Right lobe of liver (tissue), 6 donors: ENCODE results near the gene THADA. TPM values are rescaled to one million over a fixed set of nuclear protein-coding genes. Genes with fewer than 3 reads are reported as not detected.

ENCODE experiments used
- ATAC-seq, 4 donors: fragments of 200-7000 bp; cut with Tn5 transposase; one replicate each; pipeline ENCODE4 v1.9.1; 2020; ENCODE audit warnings: mild to moderate bottlenecking in 4 of 4, moderate library complexity in 4 of 4
- DNase-seq, 3 donors: peaks; one replicate each; pipeline ENCODE4 v3.0.0-alpha.2; 2020
- H3K27ac ChIP-seq, 3 donors: fragments of 200-600 bp; one replicate each; pipeline ENCODE4 v1.8.0; 2022
- H3K27me3 ChIP-seq, 2 donors: fragments of 200-600 bp; one replicate each; pipeline ENCODE4 v1.8.0; 2022
- H3K36me3 ChIP-seq, 4 donors: fragments of 200-600 bp; sonication (generic) in 1 of 4; one replicate each; pipeline versions ENCODE4 v1.5.1 to v1.8.0; 2017 to 2022; ENCODE audit warnings: control low read depth in 1 of 4
- H3K4me1 ChIP-seq, 4 donors: fragments of 200-600 bp; sonication (generic) in 1 of 4; one replicate each; pipeline versions ENCODE4 v1.5.1 to v1.8.0; 2017 to 2022; ENCODE audit warnings: control low read depth in 1 of 4
- H3K4me3 ChIP-seq, 3 donors: fragments of 200-600 bp; one replicate each; pipeline ENCODE4 v1.8.0; 2022
- H3K9me3 ChIP-seq, 4 donors: fragments of 200-600 bp; sonication (generic) in 1 of 4; one replicate each; pipeline versions ENCODE4 v1.5.1 to v1.8.0; 2017 to 2022; ENCODE audit warnings: control low read depth in 1 of 4
- POLR2A ChIP-seq: fragments of 450-650 bp; IDR thresholded peaks from one replicate; pipeline ENCODE4 v1.6.1; 2017; ENCODE audit warnings: antibody characterized with exemption, mild to moderate bottlenecking
- WGBS: methylation state at CpG from one replicate; pipeline ENCODE4 v1.1.6; 2018; ENCODE audit warnings: low coverage, low lambda C conversion rate; ENCODE audit not compliant: insufficient coverage; ENCODE audit errors: missing lambda C conversion rate; 5-methylcytosine and 5-hydroxymethylcytosine counted together
- intact Hi-C, 2 donors: fragments of 100-400 bp; cut with DNase I; formaldehyde crosslinking; loops; one replicate each; pipeline versions ENCODE4 v1.11.2 to v1.14.1; 2022
- total RNA-seq, 6 experiments: library from RNA; depleted of rRNA in 2 of 6; stranded (reverse); fragments of >200 nt in 2 of 6; fragmentation: NEBNext Ultra II Directional in 3 of 6; extraction: Animal tissue kit (Norgen Biotek cat#: 25700) in 3 of 6; gene quantifications; one replicate each; pipeline versions ENCODE4 v1.1.0 to v1.2.4, GENCODE V29; 2016 to 2023
- TF ChIP-seq, protein P1 (sequence below), 4 donors: fragments of 200-600 bp in 3 of 4; fragments of 450-650 bp in 1 of 4; IDR thresholded peaks; one replicate each; pipeline versions ENCODE4 v1.5.1 to v1.8.0; 2016 to 2022; ENCODE audit warnings: antibody characterized with exemption in 4 of 4, mild to moderate bottlenecking in 2 of 4
- donor health status: DM: no; HTN: yes; CAD: no.
- donor health status: DM: no; HTN: no; CAD: no.
- donor health status: DM: no; HTN: no; CAD: no.
- donor health status: DM: no; HTN: yes; CAD: no.
- donor health status: DM: no; HTN: yes; CAD: no.

Gene THADA
- total RNA-seq, 6 experiments from 2014 or later = 12.2 to 21.6 (median 14.0) TPM

DNA sequence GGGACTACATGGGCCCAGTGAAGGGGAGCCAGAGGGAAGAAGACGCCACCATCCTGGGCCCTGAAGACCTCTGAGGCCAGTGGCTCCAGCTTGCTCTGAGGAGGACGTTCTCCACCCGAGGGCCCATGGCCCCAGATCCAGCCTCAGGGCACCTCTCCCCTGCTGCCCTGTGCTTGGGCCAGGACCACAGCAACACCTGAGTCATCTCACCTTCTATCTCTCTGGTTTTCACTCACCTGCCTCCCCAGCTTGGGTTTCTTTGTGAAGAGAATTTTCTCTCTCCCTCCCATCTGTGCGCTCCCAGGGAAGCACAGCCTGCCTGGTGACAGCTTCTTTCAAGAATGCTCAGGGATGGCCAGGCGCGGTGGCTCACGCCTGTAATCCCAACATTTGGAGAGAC lies 389.2 kb downstream of the THADA start:
- Histone ChIP-seq H3K9me3 (no peaks in the 10 kb centered on the region), H3K36me3 (no peaks in the 10 kb centered on the region), H3K4me3 (no peak overlapping the region), H3K27me3 (no peaks in the 10 kb centered on the region), H3K27ac (no peak overlapping the region), H3K4me1 (peaks cover 0 to 5% (median 0%) of the 10 kb centered on the region in 4 donors)
- ATAC-seq = no peak
- no CpG with 5 or more reads among the region's 7 CpGs for WGBS
- no peak for TF ChIP-seq POLR2A
- TF ChIP-seq, protein P1, sequence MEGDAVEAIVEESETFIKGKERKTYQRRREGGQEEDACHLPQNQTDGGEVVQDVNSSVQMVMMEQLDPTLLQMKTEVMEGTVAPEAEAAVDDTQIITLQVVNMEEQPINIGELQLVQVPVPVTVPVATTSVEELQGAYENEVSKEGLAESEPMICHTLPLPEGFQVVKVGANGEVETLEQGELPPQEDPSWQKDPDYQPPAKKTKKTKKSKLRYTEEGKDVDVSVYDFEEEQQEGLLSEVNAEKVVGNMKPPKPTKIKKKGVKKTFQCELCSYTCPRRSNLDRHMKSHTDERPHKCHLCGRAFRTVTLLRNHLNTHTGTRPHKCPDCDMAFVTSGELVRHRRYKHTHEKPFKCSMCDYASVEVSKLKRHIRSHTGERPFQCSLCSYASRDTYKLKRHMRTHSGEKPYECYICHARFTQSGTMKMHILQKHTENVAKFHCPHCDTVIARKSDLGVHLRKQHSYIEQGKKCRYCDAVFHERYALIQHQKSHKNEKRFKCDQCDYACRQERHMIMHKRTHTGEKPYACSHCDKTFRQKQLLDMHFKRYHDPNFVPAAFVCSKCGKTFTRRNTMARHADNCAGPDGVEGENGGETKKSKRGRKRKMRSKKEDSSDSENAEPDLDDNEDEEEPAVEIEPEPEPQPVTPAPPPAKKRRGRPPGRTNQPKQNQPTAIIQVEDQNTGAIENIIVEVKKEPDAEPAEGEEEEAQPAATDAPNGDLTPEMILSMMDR (IDR thresholded peaks at IDR 0.05) = no peak
- no peak for DNase-seq
- intact Hi-C loops = no loop called here

DNA sequence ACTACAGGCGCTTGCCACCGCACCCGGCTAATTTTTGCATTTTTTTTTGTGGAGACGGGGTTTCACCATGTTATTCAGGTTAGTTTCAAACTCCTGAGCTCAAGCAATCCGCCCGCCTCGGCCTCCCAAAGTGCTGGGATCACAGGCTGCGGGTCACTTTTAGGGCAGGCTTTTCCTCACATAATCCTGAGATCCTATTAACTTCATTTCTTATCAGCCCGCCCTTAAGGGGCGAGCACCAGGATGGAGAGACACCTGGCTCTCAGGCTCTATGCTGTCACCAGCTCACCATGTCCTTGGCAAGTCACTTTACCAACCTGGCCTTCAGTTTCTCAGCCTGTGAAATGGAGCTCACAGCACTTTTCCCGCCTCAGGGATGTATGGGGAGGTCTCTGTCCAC lies 392.5 kb downstream of the THADA start:
- no peak overlapping the region for H3K4me3 ChIP-seq
- DNase-seq = no peak
- H3K4me1 ChIP-seq = no peaks in the 10 kb centered on the region
- H3K9me3 ChIP-seq = no peaks in the 10 kb centered on the region
- H3K27me3 ChIP-seq = no peaks in the 10 kb centered on the region
- H3K27ac ChIP-seq = no peak overlapping the region
- no peaks in the 10 kb centered on the region for H3K36me3 ChIP-seq
- no peak for ATAC-seq
- 96% methylated on average over 4 of the region's 11 CpGs for WGBS
- intact Hi-C loops = no loop called here
- TF ChIP-seq POLR2A = no peak
- TF ChIP-seq, protein P1 (IDR thresholded peaks at IDR 0.05) = no peak

DNA sequence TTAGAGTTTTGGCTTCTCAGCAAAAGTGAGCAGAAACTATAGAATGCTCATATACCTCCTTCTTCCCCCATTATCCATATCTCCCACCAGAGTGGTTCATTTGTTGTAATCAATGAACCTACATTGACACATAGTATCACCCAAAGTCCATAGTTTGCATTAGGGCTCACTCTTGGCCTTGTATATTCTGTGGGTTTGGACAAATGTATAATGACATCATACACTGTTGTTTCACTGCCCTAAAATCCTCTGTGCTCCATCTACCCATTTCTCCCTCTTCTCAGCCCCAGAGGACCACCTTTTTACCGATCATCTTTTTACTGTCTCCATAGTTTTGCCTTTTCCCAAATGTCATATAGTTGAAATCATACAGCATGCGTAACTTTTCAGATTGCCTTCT lies 393.5 kb downstream of the THADA start:
- Histone ChIP-seq H3K4me1 (no peaks in the 10 kb centered on the region), H3K4me3 (no peak overlapping the region), H3K27me3 (no peaks in the 10 kb centered on the region), H3K36me3 (no peaks in the 10 kb centered on the region), H3K27ac (no peak overlapping the region), H3K9me3 (no peaks in the 10 kb centered on the region)
- no peak for ATAC-seq
- DNase-seq = no peak
- TF ChIP-seq POLR2A = no peak
- intact Hi-C loops = no loop called here
- WGBS = 64% methylated on average over 2 of the region's 2 CpGs

DNA sequence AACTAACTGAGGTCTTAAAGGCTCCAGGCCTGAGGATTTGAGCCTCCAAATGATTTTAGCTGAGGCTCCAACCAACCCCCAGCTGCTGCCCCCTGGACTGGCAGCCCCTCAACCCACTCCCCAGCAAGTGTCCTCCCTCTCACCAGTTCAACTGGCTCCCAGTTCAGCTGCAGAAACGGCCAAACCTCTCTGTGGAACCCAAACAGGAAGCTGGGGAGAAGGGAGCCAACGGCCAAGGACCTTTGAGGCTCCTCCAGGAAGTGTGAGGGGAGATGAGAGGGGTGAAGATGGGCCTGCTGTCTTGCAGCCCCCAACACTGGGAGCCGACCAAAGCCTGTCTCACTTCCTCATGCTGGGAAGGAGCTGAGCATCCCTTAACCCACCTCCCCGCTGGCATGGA lies 394.3 kb downstream of the THADA start:
- no peak for ATAC-seq
- TF ChIP-seq POLR2A = no peak
- TF ChIP-seq, protein P1 (IDR thresholded peaks at IDR 0.05) = no peak
- no peaks in the 10 kb centered on the region for H3K36me3 ChIP-seq
- no peak overlapping the region for H3K4me3 ChIP-seq
- H3K27me3 ChIP-seq = no peaks in the 10 kb centered on the region
- no peaks in the 10 kb centered on the region for H3K4me1 ChIP-seq
- DNase-seq = no peak
- no peak overlapping the region for H3K27ac ChIP-seq
- WGBS = no CpG with 5 or more reads among the region's 4 CpGs
- intact Hi-C loops = no loop called here
- no peaks in the 10 kb centered on the region for H3K9me3 ChIP-seq

DNA sequence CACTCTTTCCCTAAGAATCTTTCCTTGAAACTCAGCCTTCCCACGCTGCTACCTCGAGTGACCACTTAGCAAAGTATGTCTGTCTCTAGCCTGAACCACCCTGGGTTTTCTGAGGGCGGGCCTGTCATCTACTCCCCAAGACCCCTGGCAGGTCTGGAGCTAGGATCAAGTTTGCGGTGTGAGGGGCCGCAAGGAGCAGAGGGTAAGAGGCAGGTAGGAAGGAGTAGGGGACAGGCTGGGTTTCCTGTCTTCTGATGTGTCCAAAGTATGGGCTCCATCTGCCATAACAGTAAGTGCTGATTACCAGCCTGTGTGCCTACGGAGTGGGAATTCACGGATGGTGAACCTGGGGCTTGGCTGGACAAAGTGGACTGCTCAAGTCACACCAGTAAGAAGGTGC lies 394.8 kb downstream of the THADA start:
- 100% methylated on average over 5 of the region's 7 CpGs for WGBS
- no peak overlapping the region for H3K27ac ChIP-seq
- ATAC-seq = no peak

More for the DNA sequence above, 394.8 kb downstream of the THADA start:
- no peak for DNase-seq
- no peaks in the 10 kb centered on the region for H3K27me3 ChIP-seq
- TF ChIP-seq, protein P1 (IDR thresholded peaks at IDR 0.05) = no peak
- no peak for TF ChIP-seq POLR2A
- peaks cover 0 to 1% (median 0%) of the 10 kb centered on the region in 4 donors for H3K4me1 ChIP-seq
- H3K36me3 ChIP-seq = no peaks in the 10 kb centered on the region
- intact Hi-C loops = no loop called here
- no peaks in the 10 kb centered on the region for H3K9me3 ChIP-seq
- H3K4me3 ChIP-seq = no peak overlapping the region
